ENCODE results near the gene MAPK7.

DNA sequence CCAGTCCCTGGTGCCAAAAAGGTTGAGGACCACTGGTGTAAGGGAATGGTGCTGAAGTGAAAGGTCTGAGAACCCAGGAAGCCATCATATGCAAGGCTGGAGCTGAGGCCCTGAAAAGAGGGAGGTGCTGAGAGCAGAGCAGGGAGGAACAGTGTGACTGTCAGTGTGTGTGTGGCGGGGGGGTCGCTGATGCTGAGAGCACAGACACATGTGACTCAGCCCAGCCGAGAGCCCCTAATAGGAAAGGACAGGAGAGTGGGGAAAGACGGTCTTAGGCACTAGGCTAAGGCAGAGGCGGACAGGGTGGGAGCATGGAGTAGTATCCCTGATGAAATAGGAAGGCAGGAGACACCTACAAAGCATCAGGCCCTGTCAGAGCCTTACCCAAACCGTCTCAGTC, 17.0 kb upstream of the MAPK7 start:
- no peak for TF ChIP-seq POLR2A (IDR thresholded peaks at IDR 0.05)
- TF ChIP-seq, protein P1, sequence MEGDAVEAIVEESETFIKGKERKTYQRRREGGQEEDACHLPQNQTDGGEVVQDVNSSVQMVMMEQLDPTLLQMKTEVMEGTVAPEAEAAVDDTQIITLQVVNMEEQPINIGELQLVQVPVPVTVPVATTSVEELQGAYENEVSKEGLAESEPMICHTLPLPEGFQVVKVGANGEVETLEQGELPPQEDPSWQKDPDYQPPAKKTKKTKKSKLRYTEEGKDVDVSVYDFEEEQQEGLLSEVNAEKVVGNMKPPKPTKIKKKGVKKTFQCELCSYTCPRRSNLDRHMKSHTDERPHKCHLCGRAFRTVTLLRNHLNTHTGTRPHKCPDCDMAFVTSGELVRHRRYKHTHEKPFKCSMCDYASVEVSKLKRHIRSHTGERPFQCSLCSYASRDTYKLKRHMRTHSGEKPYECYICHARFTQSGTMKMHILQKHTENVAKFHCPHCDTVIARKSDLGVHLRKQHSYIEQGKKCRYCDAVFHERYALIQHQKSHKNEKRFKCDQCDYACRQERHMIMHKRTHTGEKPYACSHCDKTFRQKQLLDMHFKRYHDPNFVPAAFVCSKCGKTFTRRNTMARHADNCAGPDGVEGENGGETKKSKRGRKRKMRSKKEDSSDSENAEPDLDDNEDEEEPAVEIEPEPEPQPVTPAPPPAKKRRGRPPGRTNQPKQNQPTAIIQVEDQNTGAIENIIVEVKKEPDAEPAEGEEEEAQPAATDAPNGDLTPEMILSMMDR (IDR thresholded peaks at IDR 0.05) = no peak

All from lower leg skin (tissue), 3 donors.